SH-SY5Y (cell line): ENCODE data around the gene ZBTB20.

Experiments used
- GATA2 ChIP-seq: IDR thresholded peaks from 2 replicates; pipeline ENCODE4 v1.6.1; 2011; ENCODE audit warnings: mild to moderate bottlenecking, low read depth, low read length
- GATA3 ChIP-seq: IDR thresholded peaks from 2 replicates; pipeline ENCODE4 v1.6.1; 2011; ENCODE audit warnings: low read depth, mild to moderate bottlenecking, low read length, moderate library complexity

- TF ChIP-seq GATA3 (no peak), GATA2 (no peak)
These were observed 1.2 kb upstream of the ZBTB20 start for GRCh38 chr3:115148142-115148790.
